ENCODE results near the gene TMEM117.
"Not testable (repeated sequence)": the region's sequence is repeated elsewhere in the genome, so short reads cannot be mapped to it uniquely, and the experiment has no call there.

The TMEM117 gene

DNA sequence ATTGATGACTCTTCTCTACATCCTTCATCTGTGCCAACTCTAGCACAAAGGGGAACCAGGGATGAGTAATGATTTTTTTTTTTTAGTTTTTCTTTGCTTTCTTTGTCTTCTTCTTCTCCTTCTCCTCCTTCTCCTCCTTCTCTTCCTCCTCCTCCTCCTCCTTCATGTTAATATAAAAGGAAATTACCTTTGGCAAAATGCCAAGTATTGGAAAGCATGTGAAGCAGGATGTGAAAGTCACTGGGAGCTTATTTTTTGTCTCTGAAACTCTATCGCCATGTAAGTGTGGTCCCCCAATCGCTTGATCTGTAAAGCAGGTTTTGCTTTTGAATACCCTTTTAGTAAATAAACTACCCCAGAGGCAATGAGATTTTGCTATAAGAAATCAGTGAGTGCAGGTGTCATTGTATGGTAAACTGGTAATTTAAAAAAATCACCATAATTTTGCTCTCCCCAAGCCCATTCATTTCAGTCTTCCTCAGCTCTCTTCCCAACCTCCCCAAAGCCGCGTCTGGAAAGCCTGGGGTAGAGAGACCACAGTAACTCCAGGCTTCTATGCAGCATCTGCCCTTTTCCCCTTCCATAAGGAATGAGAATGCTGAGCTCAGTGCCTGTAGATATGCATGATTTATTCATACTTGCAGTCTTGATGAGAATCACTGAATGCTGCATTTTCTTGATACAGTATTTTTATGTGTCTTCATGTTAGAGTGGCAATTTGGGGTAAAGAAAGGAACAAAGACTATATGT, 388.7 kb downstream of the TMEM117 start:
- no peak for DNase-seq (ENCODE audit: low spot score)

DNA sequence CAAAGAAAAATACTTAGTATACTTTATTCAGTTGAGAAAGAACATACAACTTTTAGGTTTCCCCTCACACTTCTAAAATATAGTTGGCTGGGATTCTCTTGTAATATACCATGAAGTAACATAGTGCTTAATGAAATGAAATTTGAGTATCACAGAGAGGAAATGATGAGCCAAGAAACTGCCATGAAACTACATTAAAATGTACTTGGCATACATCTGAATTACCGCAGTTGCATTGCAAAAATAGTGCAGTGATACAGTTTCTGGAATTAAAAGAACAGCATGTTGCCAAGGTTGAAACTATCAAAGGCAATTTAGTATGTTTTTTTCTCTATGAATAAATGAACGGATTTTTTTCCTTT, 389.2 kb downstream of the TMEM117 start:
- DNase-seq (ENCODE audit: low spot score), result no peak

DNA sequence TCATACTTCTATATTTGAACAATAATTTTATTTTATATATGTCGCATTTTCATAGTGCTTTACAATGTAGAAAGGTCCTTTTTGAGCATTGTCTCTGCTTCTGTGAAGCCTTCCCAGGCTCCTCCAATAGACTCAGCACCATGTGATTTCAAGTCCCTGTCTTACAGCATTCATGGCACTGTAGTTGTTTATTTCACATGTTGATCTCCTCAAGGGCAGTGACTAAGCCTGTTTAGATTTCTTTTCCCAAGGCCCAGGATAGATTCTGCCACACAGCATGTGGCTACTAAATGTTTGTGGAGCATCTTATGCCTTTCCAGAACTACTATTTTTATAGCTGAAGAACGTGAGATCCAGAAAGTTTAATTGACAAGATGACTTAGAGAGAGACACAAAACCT, 391.7 kb downstream of the TMEM117 start:
- DNase-seq (ENCODE audit: low spot score), result no peak

DNA sequence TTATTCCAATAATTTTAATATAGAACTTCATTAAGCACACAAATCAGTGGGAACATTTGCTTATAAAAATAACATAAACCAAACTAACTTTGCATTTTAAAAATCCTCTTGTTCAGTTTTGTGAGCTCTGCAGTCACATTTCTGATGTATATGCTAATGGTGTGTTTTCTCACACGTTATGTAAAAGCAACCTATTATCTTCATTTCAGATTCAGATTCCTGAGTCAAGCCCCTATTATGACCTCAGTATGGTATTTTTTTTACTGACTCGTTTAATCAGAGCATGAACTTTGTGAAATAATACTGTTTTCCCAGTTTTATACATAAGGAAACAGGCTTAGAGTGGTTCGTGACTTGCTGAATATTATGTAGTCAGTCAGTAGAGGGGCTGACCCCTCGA, 394.0 kb downstream of the TMEM117 start:
- no peak for DNase-seq (ENCODE audit: low spot score)

DNA sequence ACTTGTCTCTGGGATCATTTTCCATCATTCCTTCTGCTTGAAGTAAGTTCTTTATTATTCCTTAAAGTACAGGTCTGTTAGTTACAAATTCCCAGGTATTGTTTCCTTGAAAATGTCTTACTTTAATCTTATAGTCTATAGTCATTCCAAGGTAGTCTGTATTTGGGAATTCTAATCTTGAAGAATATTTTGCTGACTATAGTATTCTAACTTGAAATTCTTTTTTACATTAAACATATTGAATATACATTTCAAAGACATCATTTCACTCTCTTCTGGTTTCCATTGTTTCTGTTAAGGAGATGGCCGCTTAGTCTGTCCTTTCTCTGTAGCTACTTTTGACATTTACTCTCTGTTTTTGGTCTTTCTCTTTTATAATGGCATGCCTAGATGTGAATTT, 399.8 kb downstream of the TMEM117 start:
- no peak for DNase-seq (ENCODE audit: low spot score)

DNA sequence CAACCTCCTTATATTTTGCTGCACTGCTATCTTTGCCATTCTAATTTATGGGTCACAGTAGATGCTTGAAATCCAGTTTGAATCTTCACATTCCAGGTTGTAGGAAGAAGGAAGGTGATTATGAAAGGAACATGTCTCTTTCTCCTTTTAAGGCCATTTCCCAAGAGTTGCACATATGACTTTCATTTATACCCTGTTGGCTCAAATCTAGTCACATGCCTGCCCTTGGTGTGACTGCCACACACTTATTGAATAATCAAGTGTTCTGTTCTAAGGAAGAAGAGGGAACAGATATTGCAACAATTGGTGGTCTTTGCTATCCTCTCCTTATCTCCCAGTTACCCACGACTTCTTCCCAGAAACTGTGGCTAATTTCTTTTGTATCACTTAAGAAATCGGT, 404.3 kb downstream of the TMEM117 start:
- no peak for DNase-seq (ENCODE audit: low spot score)

DNA sequence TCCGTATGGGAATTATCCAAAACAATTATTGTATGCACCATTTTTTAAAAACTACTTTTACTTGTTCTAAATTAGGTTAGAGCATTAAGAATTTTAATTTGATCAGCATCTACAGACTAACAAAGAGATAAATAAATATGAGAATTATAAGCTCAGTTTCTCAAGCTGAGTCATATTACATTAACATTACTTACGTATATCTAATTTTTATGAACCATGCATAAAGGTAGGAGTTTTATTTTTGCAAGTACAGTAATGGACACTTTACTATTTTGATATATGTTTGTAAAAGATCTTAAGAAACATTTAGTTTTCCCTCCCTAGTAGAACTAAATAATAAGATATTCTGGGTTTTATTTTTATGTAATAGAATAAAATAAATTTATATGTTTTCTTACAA, 410.1 kb downstream of the TMEM117 start:
- no peak for DNase-seq (ENCODE audit: low spot score)

DNA sequence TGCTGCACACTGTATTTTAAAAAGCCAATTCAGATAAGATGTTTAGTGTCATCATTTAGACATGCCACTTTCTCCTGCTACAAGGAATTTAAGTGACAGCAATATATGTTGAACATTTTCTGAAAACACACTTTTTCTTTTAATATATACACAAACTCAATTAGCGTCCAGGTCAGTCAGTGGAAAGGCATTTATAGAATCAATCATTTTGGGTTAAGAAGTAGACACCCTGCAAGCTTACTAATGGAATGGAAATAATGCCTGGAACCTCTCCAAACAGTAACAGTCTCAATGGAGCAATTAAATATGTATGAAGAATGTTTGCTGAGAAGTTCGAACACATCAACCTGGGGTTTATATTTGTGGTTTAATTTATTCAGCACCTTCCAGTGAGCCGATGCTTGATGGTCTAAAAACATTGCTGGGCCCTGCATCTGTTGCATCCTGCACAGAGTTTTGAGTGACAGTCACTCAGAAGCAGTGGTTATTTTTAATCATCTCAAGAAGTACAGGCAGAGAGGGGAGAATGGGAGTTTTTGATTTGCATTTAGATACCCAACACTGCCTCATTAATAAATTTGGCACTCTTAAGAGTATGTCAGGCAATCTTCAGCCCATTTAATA, 410.7 kb downstream of the TMEM117 start:
- no peak for DNase-seq (ENCODE audit: low spot score)

DNA sequence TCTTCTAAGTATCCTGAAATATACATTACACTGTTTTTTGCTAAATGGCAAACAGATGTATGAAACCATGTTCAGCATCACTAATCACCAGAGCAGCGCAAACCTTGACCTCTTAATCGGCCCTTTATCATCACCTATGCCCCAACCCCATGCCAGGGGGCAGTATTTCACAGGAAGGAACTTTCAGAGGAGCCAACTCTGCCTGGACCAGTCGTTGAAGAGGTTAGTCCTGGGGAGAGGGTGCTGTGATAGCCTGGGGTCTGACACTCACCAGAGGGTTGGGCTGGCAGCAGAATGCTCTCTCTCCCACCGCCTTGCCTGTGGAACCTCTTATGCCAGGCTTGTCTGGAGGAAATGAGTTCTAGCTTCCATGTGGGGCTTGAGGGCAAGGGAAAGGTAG, 411.7 kb downstream of the TMEM117 start:
- no peak for DNase-seq (ENCODE audit: low spot score)

DNA sequence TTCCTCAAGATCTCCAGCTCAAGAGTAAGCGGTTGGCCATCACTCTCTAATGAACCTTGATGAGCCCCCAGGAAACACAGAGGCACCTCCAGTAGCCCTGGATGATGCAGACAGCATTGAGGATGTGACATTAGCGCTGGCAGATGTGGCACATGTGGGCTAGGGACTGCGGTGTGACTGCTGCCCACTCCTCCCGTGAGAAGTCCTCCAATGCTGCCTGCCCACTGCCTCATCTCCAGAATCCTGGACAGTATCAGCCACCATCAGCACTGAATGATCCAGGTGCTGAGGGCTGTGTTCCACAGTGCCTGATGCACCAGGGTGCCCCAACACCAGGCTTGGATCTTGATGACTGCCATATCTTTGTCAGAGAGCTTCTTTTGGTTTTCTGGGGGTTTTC, 412.6 kb downstream of the TMEM117 start:
- DNase-seq (ENCODE audit: low spot score), result no peak

DNA sequence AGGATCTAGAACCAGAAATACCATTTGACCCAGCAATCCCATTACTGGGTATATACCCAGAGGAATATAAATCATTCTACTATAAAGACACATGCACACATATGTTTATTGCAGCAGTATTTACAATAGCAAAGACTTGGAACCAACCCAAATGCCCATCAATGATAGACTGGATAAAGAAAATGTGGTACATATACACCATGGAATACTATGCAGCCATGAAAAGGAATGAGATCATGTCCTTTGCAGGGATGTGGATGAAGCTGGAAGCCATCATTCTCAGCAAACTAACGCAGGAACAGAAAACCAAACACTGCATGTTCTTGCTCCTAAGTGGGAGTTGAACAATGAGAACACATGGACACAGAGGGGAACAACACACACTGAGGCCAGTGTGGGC, 414.6 kb downstream of the TMEM117 start:
- not testable (repeated sequence) for DNase-seq (ENCODE audit: low spot score)

DNA sequence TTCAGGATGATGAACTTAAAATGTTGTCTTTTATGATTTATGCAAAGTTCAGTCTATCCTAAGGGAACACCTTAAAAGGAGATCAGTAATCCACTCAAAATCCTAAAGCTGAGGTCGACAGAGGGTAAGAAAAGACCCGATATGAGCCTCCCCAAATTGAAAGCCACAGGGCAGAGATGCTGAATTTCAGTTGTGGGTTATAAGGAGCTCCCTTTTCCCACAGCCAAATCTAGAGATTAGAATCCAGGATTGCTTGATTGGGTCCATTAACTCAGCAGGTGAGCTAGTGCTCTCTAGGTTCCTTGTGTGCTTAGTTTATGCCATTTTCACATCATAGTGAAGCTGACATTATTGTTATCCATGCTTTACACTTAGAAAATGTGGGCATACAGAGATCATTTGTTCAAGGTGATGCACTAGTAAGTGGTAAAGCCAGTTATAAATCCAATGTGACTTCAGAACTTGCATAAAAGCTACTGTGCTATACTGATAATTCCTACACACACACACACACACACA, 417.5 kb downstream of the TMEM117 start:
- no peak for DNase-seq (ENCODE audit: low spot score)

DNA sequence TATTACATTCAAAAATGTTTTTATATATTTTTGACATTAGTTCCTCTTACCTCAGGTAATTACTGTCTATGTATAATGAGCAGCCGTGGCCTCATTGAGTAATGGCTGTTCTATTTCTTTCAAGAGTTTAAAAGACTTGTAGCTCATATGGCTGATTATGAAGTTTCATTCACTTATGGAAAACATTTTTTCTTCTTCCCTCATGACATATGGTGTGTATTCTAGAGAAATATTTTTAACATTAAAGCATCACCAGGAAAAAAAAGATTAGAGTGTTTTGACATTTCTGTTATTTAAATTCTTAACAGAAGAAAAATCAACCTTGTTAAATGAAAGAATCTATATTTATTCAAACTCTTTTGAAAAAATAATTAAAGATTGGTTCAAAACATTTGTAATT, 422.4 kb downstream of the TMEM117 start:
- DNase-seq (ENCODE audit: low spot score), result no peak

DNA sequence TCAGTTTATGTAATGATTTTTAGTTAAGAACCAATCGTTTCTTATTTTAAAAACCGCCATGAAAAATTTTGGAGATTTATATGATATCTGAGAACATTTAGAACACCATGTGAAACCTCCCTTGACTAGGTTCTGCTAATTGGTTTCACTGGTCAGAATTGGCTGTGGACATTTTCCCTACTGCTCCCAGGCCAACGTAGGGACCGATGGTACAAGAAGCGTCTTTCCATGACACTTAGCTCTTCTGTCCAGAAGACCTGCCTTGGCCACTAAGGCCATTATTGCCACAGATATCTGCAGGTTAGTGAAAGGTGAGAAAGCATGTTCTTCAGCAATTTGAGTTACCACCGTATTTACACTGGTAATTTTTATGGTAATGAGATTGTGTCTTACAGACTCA, 424.0 kb downstream of the TMEM117 start:
- DNase-seq (ENCODE audit: low spot score), result no peak

DNA sequence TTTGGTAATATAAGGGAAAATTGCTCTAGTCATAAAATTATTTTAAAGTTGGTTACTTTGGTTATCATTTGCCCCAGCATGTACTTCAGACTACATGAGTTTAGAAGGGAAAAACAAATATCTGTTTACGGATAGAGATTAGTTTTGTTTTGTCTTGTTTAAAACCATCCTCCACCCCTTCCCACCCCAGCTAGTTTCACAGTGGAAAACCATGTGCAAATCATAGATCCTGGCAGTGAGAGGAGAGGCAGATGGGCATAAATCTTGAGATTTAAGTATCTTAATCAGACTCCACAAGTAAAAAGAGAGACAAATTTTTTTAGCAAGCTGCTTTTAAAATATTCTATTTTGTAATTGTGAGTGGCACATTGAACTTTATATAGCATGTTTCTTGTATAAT, 424.7 kb downstream of the TMEM117 start:
- no peak for DNase-seq (ENCODE audit: low spot score)

DNA sequence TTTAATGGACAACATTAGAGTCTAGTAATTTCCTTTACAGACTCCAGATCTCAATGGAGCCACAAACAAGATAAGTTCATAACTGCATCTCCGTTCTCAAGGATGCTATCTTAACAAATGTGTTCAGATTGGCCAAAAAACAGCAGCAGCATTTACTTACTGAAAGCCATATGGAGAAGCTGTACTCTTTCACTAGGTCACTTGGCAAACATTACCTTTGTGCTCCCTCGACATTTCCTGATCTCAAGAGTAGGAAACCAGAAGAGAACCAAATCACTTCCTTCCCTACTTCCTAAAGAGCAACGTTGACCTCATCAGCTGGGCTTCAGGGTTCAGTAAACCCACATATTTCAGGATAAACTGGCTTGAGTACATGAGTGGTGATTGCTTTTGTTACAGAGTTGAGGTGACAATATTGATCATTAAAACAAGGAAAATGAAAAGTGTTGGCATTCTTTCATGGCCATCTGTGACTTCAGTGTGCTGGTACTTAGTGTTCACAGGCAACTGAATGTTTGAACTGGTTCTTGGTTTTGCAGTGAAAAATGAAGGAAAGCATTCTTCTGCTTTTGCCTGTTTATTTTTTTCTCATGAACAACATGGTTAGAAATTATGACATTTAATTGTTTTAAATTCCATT, 449.6 kb downstream of the TMEM117 start:
- no peak for DNase-seq (ENCODE audit: low spot score)

DNA sequence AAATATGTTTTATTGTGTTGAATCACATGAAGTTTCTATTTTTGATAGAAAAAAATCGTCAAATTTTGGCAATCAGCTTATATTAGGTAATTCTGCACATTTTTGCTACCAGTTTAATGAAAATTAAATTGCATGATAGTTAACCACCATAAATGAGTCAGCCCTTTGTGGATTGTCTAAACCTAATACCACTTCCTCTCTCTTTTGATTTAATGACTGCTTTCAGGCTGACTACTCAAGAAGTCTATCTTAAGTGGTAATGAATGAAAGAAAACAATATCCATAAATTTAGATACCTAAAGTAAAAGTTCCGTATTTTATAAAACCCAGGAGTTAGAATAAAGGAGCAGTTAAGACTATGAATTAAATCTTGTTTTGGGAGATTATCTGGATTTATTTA, 450.5 kb downstream of the TMEM117 start:
- peak; percentile 33 for DNase-seq (ENCODE audit: low spot score)

DNA sequence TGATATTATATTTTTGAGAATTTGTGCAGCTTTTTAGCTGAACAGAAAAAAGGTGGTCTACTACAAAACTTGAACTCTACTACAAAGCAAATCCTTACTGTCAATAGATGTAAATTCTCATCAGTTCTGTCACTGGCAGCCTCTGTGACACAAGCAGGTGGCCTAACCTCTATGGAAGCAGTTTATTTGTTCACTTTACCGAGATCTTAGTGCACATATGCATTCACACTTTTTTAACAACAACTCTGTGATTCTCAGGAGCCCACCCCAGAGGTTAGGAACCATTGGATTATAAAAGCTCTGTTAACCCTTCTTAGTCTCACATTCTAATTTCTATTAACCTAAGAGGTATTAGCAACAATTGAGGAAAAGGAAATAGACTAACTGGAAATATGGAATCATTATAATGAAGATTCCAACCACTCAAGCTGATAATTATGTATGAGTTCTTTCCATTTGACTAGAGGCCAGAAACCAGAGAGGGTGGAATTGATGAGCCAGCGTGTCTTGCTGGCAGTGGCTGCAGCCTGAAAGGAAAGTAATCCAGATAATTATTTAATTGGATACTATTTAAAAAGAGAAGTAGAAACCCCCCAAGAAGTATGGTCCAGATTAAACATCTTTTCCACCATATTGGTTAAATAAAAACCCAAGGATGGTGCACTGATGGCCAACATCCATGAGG, 451.1 kb downstream of the TMEM117 start:
- DNase-seq (ENCODE audit: low spot score), result no peak

DNA sequence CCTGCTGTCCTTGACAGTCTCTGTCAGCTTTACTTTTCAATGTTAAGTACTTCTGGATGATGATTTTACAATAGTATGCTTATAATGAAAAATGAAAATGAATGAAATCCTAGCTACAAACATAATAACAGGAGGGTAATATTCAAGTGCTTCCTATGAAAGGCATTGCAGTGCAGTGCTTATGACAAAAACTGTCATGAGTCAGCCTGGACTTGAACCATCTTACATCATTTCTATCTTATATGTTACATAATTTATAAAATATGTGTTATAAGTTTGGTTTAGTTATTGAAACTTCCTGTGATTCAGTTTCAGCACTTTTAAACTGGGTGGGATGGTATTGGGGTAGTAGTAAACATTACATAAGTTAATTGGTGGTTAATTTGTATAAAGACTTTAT, 451.7 kb downstream of the TMEM117 start:
- DNase-seq (ENCODE audit: low spot score), result no peak

DNA sequence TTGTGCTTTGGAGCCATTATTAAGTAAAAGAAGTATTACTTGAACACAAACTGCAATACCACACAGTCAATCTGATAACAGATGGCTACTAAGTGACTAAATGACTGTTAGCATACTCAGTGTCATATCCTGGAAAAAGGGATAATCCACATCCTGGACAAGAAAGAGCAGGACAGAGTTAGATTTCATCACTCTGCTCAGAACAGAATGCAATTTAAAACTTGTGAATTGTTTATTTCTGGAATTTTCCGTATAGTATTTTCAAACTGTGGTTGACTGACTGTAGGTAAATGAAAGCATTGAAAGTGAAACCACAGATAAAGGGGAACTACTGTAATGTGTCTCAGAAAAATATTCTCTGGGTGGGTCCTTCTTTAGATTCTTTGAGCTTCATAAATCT, 458.8 kb downstream of the TMEM117 start:
- DNase-seq (ENCODE audit: low spot score), result no peak

DNA sequence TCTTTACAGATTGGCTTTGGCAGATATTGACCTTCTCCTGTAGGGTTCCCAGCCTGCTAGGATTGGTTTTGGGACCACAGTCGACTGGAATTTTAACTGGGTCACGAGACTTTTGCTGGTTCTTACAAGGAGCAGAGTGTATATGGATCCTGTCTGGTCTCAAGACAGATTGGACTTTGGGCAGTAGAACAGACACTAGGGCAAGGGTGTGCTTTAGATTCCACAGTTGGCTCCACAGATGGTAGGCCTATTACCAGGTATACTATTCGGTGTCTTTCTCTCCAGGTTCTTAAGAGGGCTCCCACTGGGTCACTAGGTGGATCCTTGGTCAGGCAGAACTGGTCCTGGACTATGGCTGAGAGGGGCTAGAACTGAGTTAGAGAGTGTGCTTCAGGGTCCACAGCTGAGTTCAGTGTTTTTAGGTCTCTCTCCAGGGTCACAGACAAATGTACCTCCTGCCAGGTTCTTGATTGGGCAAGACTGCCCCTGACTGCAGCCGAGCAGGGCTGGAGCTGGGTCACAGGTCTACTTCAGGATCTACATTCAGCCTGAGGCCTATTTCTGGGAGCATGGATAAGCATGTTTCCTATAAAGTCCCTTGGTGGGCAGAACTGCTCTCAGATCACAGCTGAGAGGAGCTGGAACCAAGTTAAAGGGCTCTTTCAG, 460.2 kb downstream of the TMEM117 start:
- DNase-seq (ENCODE audit: low spot score), result no peak

DNA sequence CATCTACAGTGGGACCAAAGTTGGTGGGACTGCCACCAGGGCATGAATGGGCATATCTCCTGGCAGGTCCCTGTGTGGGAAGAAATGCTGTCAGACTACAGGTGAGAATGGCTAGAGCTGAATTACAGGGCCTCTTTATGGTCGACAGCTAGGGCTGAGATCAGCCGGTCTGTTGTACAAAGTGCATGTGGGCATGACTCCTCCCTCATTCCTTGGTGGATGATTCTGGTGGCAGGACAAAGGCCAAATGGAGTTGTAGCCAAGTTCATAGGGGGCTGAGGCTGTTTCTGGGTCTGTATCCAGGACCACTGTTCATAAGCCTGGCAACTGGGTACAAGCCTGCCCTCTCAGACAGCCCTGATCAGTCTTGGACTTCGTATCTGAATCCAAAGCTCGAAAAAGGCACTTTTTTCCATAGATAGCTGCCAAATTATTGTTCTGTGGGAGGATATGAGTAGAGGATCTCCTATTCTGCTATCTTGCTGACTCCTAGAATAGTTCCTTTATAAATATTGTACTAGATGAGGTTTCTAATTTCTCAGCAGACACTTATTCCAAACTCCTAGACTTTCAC, 460.8 kb downstream of the TMEM117 start:
- no peak for DNase-seq (ENCODE audit: low spot score)
